Ascending aorta (tissue), 2 donors: Measurements from ENCODE around the gene PARP8. TPM values are rescaled to one million over a fixed set of nuclear protein-coding genes. Genes with fewer than 3 reads are reported as not detected.

ENCODE experiments used
- DNase-seq, 2 donors: peaks; one replicate each; pipeline ENCODE4 v3.0.0-alpha.2; 2019; ENCODE audit warnings: low spot score in 2 of 2
- H3K27ac ChIP-seq, 2 donors: fragments of 200-600 bp; sonication (generic); one replicate each; pipeline ENCODE4 v1.5.1; 2016 to 2017; ENCODE audit warnings: mild to moderate bottlenecking in 1 of 2
- H3K27me3 ChIP-seq: fragments of 200-600 bp; sonication (generic); one replicate; pipeline ENCODE4 v1.5.1; 2017
- H3K36me3 ChIP-seq, 2 donors: fragments of 200-600 bp; sonication (generic); one replicate each; pipeline ENCODE4 v1.5.1; 2016
- H3K4me1 ChIP-seq, 2 donors: fragments of 200-600 bp; sonication (generic); one replicate each; pipeline ENCODE4 v1.5.1; 2016 to 2017; ENCODE audit warnings: mild to moderate bottlenecking in 1 of 2
- H3K4me3 ChIP-seq, 2 donors: fragments of 200-600 bp; sonication (generic); one replicate each; pipeline ENCODE4 v1.5.1; 2016 to 2017; ENCODE audit warnings: mild to moderate bottlenecking in 1 of 2
- H3K9me3 ChIP-seq, 2 donors: fragments of 200-600 bp; sonication (generic); one replicate each; pipeline ENCODE4 v1.5.1; 2016
- intact Hi-C: fragments of 100-400 bp; cut with DNase I; formaldehyde crosslinking; loops from one replicate; pipeline ENCODE4 v1.15.1; 2023
- total RNA-seq: library from RNA; depleted of rRNA; stranded (reverse); fragments of >200 nt; gene quantifications from one replicate; pipeline ENCODE4 v1.1.0, GENCODE V29; 2016
- TF ChIP-seq, protein P1 (sequence below), 3 experiments: fragments of 200-600 bp in 2 of 3; fragments of 450-650 bp in 1 of 3; sonication (generic) in 2 of 3; IDR thresholded peaks; one replicate each; pipeline ENCODE4 v1.5.1; 2016 to 2019; ENCODE audit warnings: antibody characterized with exemption in 3 of 3, mild to moderate bottlenecking in 1 of 3, moderate library complexity in 1 of 3

Gene PARP8
- total RNA-seq, 1 donor from 2014 or later: 5.6 TPM

DNA sequence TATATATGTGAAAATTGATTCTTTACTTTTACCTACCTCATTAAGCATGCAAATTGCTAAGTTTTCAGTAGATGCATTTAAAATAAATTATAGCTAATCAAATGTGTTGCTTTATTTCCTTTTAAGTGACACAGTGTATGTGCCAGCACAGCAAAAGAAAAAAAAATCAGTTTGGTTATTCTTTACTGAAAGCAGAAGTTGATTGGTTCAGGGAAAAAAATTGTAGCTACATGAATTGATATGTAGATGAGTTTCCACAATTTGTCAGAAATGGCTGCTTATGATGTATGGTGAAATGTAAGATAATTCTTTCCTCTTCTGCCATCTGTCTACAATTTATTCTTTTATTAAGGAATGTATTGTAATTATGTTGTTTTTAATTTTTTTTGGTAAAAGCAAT is 57.8 kb downstream of the PARP8 start:
- no peaks in the 10 kb centered on the region for H3K27me3 ChIP-seq
- no peak overlapping the region for H3K4me3 ChIP-seq
- no peak overlapping the region for H3K27ac ChIP-seq
- TF ChIP-seq, protein P1, sequence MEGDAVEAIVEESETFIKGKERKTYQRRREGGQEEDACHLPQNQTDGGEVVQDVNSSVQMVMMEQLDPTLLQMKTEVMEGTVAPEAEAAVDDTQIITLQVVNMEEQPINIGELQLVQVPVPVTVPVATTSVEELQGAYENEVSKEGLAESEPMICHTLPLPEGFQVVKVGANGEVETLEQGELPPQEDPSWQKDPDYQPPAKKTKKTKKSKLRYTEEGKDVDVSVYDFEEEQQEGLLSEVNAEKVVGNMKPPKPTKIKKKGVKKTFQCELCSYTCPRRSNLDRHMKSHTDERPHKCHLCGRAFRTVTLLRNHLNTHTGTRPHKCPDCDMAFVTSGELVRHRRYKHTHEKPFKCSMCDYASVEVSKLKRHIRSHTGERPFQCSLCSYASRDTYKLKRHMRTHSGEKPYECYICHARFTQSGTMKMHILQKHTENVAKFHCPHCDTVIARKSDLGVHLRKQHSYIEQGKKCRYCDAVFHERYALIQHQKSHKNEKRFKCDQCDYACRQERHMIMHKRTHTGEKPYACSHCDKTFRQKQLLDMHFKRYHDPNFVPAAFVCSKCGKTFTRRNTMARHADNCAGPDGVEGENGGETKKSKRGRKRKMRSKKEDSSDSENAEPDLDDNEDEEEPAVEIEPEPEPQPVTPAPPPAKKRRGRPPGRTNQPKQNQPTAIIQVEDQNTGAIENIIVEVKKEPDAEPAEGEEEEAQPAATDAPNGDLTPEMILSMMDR (IDR thresholded peaks at IDR 0.05): no peak
- H3K4me1 ChIP-seq: peaks cover 0 to 9% of the 10 kb centered on the region in 2 donors
- H3K9me3 ChIP-seq: no peaks in the 10 kb centered on the region
- intact Hi-C loops: no loop called here
- H3K36me3 ChIP-seq: no peaks in the 10 kb centered on the region
- no peak for DNase-seq

DNA sequence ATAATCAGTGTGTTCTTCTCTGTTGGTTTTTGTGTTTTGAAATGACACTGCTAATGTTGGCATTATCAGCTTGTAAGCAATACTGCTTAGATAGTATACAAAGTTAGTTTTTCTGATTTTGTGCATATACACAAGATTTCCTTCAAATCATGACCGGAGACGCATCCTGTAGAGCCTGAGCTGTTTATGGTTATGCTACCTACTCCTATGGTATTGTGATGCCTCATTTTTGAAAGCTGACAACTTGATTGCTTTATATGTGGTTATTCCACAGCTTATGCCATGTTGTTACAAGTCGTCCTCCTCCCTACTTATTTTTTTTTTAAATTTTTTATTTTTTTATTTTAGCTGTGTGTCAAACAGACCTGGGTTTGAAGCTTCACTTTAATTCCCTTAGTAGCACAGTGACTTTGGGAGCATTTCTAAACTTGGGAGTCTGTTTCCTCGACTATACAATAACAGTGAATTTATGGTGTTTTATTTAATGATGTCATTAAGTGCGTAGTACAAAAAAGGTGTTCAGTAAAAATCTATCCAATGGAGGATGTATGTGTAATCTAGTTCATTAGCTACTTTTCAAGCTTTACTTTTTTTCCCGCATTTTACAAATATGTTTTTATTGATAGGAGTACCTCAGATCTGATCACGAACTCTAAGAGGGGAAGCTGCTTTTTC is 59.5 kb downstream of the PARP8 start:
- TF ChIP-seq, protein P1 (IDR thresholded peaks at IDR 0.05): no peak
- no peak overlapping the region for H3K4me3 ChIP-seq
- no peaks in the 10 kb centered on the region for H3K36me3 ChIP-seq
- no peak for DNase-seq
- H3K27ac ChIP-seq: no peak overlapping the region
- H3K4me1 ChIP-seq: peaks cover 0 to 9% of the 10 kb centered on the region in 2 donors
- H3K27me3 ChIP-seq: no peaks in the 10 kb centered on the region
- no peaks in the 10 kb centered on the region for H3K9me3 ChIP-seq
- intact Hi-C loops: no loop called here

DNA sequence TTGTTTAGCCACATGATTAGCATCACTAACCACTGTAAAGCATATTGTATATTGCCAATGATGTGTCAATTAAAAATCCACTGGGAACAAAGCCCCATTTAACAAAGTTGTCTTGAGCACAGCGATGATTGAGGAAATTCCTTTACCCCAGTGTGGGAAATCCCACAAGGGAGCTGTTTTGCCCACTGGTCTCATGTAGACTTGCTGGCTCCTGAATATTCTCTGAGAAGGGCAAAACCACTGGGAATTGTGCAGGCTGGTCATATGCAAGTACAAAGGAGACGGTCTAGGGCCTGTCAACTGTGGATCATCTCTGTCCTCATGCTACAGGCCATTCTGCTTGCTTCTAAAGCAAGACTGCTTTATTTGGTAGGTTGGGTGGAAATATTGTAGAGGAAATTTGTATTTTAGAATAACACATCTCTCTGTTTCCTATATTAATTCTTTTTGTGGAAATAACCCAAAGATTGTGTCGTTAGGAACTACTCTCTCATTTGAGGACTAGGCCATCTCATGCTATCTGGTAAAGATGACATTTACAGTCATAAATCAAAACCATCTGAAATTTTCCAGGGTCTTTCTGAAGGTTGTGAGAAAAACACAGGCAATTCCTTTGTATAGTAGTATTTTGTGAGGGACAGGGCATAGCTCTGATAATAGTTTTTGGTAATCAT is 60.2 kb downstream of the PARP8 start:
- Histone ChIP-seq H3K4me3 (no peak overlapping the region), H3K36me3 (no peaks in the 10 kb centered on the region), H3K9me3 (no peaks in the 10 kb centered on the region), H3K4me1 (peaks cover 0 to 9% of the 10 kb centered on the region in 2 donors), H3K27ac (no peak overlapping the region), H3K27me3 (no peaks in the 10 kb centered on the region)
- TF ChIP-seq, protein P1 (IDR thresholded peaks at IDR 0.05): no peak
- intact Hi-C loops: no loop called here
- DNase-seq: no peak

DNA sequence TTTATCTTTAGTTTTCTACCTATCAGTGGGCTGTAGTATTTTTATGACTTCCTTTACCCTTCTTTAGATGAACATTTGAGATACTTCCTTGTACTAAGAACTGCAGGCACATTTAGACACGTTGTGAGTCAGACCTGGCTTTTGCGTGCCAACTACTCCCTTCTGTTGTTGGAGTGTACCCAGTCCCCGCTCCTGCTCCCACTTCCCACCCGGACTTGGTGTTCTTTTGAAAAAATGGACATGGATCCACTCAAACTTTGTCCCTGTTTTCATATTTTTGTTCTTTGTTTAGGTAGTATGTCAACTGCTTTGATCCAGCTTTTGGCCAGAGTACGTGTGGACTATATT is 60.7 kb downstream of the PARP8 start:
- H3K27ac ChIP-seq: no peak overlapping the region
- H3K4me3 ChIP-seq: no peak overlapping the region

DNA sequence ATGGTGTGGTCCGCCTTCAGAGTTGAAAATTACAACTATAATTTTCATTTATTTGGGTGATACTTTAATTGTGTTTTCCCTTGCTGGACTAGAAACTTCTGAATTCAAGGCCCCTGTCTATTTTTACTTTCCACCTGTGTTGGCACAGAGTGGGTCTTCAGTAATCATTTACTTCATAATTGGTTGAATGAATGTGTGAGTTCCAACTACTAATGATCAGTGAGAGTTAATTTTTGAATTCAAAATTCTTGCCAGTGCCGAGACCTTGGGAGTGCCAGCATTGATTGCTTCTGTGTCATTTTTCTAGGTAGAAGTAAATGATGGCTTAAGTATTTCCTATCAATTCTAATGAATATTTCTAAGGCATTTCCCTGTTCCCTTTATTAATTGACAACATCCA is 61.4 kb downstream of the PARP8 start:
- H3K27ac ChIP-seq: no peak overlapping the region
- DNase-seq: no peak
- TF ChIP-seq, protein P1 (IDR thresholded peaks at IDR 0.05): no peak
- H3K9me3 ChIP-seq: no peaks in the 10 kb centered on the region
- no peaks in the 10 kb centered on the region for H3K27me3 ChIP-seq
- intact Hi-C loops: no loop called here
- peaks cover 0 to 6% of the 10 kb centered on the region in 2 donors for H3K4me1 ChIP-seq
- H3K4me3 ChIP-seq: no peak overlapping the region
- H3K36me3 ChIP-seq: no peaks in the 10 kb centered on the region

More for the DNA sequence above, 60.7 kb downstream of the PARP8 start:
- Histone ChIP-seq H3K36me3 (no peaks in the 10 kb centered on the region), H3K9me3 (no peaks in the 10 kb centered on the region), H3K27me3 (no peaks in the 10 kb centered on the region), H3K4me1 (peaks cover 0 to 9% of the 10 kb centered on the region in 2 donors)
- DNase-seq: peak in 1 of 2 donors; percentile 75
- intact Hi-C loops: no loop called here
- TF ChIP-seq, protein P1 (IDR thresholded peaks at IDR 0.05): no peak
